ENCODE data around the gene BICD2. TPM values are rescaled to one million over a fixed set of nuclear protein-coding genes. Genes with fewer than 3 reads are reported as not detected.

Gene BICD2
- total RNA-seq, 1 donor from 2014 or later, result 29.4 TPM

DNA sequence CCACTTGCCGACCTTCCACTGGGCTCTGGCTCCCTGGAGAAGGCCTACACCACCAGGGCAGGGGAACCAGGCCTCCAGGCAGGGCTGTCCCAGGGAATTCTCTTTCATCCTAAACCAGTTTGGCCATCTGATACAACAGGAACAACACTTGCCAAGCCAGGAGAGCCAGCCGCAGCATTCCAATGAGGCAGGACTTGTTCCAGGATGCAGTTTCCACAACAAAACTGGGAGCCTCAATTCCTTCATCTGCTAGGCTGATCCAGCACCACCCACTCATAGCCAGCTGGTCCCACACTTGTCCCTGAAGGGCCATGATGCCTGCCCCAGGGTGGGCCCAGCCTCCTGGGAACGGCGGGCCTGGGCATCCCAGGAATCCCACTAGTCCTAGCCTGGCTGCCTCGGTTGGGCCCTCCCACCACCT, 26.0 kb downstream of the BICD2 start:
- intact Hi-C loops (cut with micrococcal nuclease), result no loop called here
- no peak for DNase-seq (ENCODE audit: low spot score)
- Mint-ChIP-seq H3K4me3 (no peak overlapping the region), H3K36me3 (ENCODE audit: low read depth) (no peaks in the 10 kb centered on the region), H3K27ac (no peak overlapping the region), H3K9me3 (no peaks in the 10 kb centered on the region), H3K4me1 (ENCODE audit: low read depth) (peaks cover 34% of the 10 kb centered on the region), H3K27me3 (ENCODE audit: insufficient read depth) (no peaks in the 10 kb centered on the region)

DNA sequence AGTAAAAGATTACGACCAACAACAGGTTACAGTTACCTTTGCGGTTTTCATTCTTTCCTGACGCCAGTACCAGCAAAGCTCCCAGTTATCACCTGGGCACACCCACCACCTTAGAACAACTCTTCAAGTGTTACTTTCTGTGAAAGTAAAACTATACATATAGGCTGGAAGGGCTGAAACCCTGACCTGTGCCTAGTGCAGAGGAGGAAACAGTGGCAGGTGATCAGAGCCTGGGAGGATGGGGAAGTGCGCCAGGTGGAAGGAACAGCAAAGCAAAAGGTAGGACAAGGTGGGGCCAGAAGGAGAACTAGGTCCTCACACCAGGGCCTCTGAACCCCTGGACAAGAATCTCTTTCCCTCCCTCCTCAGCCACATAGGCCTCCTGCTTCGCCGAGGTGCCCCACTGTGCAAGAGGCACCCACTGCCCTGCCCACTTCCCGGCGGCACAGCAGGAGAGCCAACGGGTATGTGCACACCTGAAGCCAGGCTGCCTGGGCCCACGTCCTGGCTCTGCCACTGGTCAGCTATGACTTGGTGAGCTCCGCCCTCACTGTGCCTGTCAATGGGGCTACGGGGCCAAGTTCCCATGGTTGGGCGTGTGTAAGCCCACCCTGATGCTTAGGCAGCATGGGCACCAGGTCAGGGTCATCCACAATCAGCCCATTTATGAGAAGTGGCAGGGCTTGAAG, 26.9 kb downstream of the BICD2 start:
- no peaks in the 10 kb centered on the region for H3K27me3 Mint-ChIP-seq (ENCODE audit: insufficient read depth)
- intact Hi-C loops (cut with micrococcal nuclease), result no loop called here
- no peaks in the 10 kb centered on the region for H3K36me3 Mint-ChIP-seq (ENCODE audit: low read depth)
- no peaks in the 10 kb centered on the region for H3K9me3 Mint-ChIP-seq
- H3K4me3 Mint-ChIP-seq, result no peak overlapping the region
- no peak overlapping the region for H3K27ac Mint-ChIP-seq
- no peak for DNase-seq (ENCODE audit: low spot score)
- peaks cover 31% of the 10 kb centered on the region for H3K4me1 Mint-ChIP-seq (ENCODE audit: low read depth)

- H3K36me3 Mint-ChIP-seq (ENCODE audit: low read depth), result no peaks in the 10 kb centered on the region
- intact Hi-C loops (cut with micrococcal nuclease), result no loop called here
- no peaks in the 10 kb centered on the region for H3K9me3 Mint-ChIP-seq
- no peak for DNase-seq (ENCODE audit: low spot score)
- H3K4me1 Mint-ChIP-seq (ENCODE audit: low read depth), result peaks cover 31% of the 10 kb centered on the region
- H3K27ac Mint-ChIP-seq, result no peak overlapping the region
- H3K4me3 Mint-ChIP-seq, result no peak overlapping the region
- H3K27me3 Mint-ChIP-seq (ENCODE audit: insufficient read depth), result no peaks in the 10 kb centered on the region
These were observed 27.4 kb downstream of the BICD2 start for GRCh38 chr9:92737216-92737606.

GRCh38 chr9:92736563-92737215, 27.9 kb downstream of the BICD2 start:
- Mint-ChIP-seq H3K27ac (no peak overlapping the region), H3K4me3 (no peak overlapping the region), H3K27me3 (ENCODE audit: insufficient read depth) (no peaks in the 10 kb centered on the region), H3K4me1 (ENCODE audit: low read depth) (peaks cover 36% of the 10 kb centered on the region), H3K36me3 (ENCODE audit: low read depth) (no peaks in the 10 kb centered on the region), H3K9me3 (no peaks in the 10 kb centered on the region)
- DNase-seq (ENCODE audit: low spot score), result no peak
- intact Hi-C loops (cut with micrococcal nuclease), result no loop called here

- Mint-ChIP-seq H3K27ac (no peak overlapping the region), H3K4me1 (ENCODE audit: low read depth) (peaks cover 37% of the 10 kb centered on the region), H3K4me3 (no peak overlapping the region), H3K27me3 (ENCODE audit: insufficient read depth) (no peaks in the 10 kb centered on the region), H3K36me3 (ENCODE audit: low read depth) (no peaks in the 10 kb centered on the region), H3K9me3 (no peaks in the 10 kb centered on the region)
- no peak for DNase-seq (ENCODE audit: low spot score)
- intact Hi-C loops (cut with micrococcal nuclease), result no loop called here
These were observed 28.7 kb downstream of the BICD2 start for GRCh38 chr9:92735636-92736562.

GRCh38 chr9:92734931-92735635, 29.6 kb downstream of the BICD2 start:
- H3K9me3 Mint-ChIP-seq, result no peaks in the 10 kb centered on the region
- no peak for DNase-seq (ENCODE audit: low spot score)
- no peaks in the 10 kb centered on the region for H3K36me3 Mint-ChIP-seq (ENCODE audit: low read depth)
- H3K27me3 Mint-ChIP-seq (ENCODE audit: insufficient read depth), result no peaks in the 10 kb centered on the region
- intact Hi-C loops (cut with micrococcal nuclease), result no loop called here
- H3K4me1 Mint-ChIP-seq (ENCODE audit: low read depth), result peaks cover 32% of the 10 kb centered on the region
- H3K4me3 Mint-ChIP-seq, result no peak overlapping the region
- no peak overlapping the region for H3K27ac Mint-ChIP-seq

DNA sequence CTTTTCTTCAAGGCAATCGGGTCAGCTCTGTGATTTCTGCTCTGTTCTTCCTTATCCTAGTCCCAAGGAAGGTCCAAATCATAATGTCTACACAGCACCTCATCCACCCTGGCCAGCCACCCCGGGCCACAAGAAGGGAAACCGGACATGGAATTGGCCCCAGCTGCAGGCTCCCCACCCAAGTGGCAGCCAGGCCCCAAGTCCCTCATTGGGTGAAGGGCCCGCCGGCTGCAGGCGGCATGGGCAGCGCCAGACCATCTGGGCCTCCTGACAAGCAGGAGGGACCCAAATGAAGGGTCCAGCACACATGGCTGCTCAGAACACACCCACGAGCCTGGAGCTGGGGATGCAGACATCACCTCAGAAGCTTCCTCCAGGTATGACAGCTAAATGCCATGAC, 33.7 kb downstream of the BICD2 start:
- no peaks in the 10 kb centered on the region for H3K9me3 Mint-ChIP-seq
- H3K27ac Mint-ChIP-seq, result no peak overlapping the region
- H3K27me3 Mint-ChIP-seq (ENCODE audit: insufficient read depth), result no peaks in the 10 kb centered on the region
- peaks cover 2% of the 10 kb centered on the region for H3K36me3 Mint-ChIP-seq (ENCODE audit: low read depth)
- no peak for DNase-seq (ENCODE audit: low spot score)
- H3K4me1 Mint-ChIP-seq (ENCODE audit: low read depth), result peaks cover 21% of the 10 kb centered on the region
- intact Hi-C loops (cut with micrococcal nuclease), result no loop called here
- H3K4me3 Mint-ChIP-seq, result no peak overlapping the region

GRCh38 chr9:92729735-92730155, 34.9 kb downstream of the BICD2 start:
- DNase-seq (ENCODE audit: low spot score), result no peak
- H3K27me3 Mint-ChIP-seq (ENCODE audit: insufficient read depth), result no peaks in the 10 kb centered on the region
- no peaks in the 10 kb centered on the region for H3K9me3 Mint-ChIP-seq
- no peak overlapping the region for H3K4me3 Mint-ChIP-seq
- no peak overlapping the region for H3K27ac Mint-ChIP-seq
- intact Hi-C loops (cut with micrococcal nuclease), result no loop called here
- H3K36me3 Mint-ChIP-seq (ENCODE audit: low read depth), result peaks cover 2% of the 10 kb centered on the region
- H3K4me1 Mint-ChIP-seq (ENCODE audit: low read depth), result peaks cover 20% of the 10 kb centered on the region

GRCh38 chr9:92728831-92729734, 35.5 kb downstream of the BICD2 start:
- DNase-seq (ENCODE audit: low spot score), result no peak

DNA sequence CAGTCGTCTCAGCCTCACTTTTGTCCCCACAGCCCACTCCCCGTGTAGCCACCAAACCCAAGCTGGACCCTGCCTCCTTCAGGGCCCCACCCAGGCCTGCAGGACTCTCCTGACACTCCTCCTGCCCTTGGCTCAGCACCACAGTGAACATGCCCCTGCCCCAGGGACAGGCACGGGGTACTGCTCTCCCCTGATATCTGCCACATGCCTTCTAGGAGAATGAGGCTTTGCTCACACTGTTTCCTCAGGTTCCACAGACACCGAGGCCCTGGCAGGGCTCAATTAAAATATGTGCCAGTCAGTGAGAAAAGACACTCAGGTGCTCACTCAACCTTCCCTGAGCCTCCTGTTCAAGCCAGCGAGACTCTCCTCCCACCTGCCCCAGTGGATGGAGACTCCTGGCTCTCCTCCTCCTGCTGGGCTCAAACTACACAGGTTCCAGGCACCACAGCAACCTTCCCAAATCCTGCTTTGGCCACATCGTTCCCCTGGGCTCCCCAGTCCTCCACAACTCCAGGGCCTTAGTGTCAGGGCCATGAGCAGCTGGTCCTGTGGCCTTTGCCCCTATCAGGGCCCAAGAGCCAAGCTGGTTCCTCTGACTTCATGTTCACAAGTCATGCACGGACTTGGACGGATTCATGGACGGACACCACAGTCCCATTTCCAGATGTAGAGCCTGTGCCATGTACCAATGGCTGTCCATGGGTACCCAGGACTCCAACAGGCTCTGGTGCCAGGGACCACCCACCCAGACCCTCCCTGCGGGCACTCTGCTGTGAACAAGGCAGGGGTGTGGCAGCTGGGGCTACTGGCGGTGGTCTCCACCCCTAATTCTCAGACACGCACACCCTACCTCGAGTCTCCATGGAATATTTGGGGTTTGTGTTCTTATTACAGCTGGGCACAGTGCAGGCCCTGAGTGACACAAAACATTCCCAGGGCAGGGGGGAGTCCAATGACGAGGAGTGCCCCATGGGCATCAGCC, 36.6 kb downstream of the BICD2 start:
- DNase-seq (ENCODE audit: low spot score), result no peak
- Mint-ChIP-seq H3K9me3 (no peaks in the 10 kb centered on the region), H3K4me1 (ENCODE audit: low read depth) (peaks cover 20% of the 10 kb centered on the region), H3K36me3 (ENCODE audit: low read depth) (peaks cover 2% of the 10 kb centered on the region), H3K27me3 (ENCODE audit: insufficient read depth) (no peaks in the 10 kb centered on the region), H3K4me3 (peak overlapping the region; percentile 21), H3K27ac (no peak overlapping the region)
- intact Hi-C loops (cut with micrococcal nuclease), result no loop called here

More at GRCh38 chr9:92728831-92729734, 35.5 kb downstream of the BICD2 start:
- Mint-ChIP-seq H3K4me1 (ENCODE audit: low read depth) (peaks cover 20% of the 10 kb centered on the region), H3K27me3 (ENCODE audit: insufficient read depth) (no peaks in the 10 kb centered on the region), H3K36me3 (ENCODE audit: low read depth) (peaks cover 2% of the 10 kb centered on the region), H3K27ac (no peak overlapping the region), H3K4me3 (no peak overlapping the region), H3K9me3 (no peaks in the 10 kb centered on the region)
- intact Hi-C loops (cut with micrococcal nuclease), result no loop called here

All from activated T-helper 1 cell treated with anti-CD3 and anti-CD28 coated beads, Interleukin-12 subunit alpha, Interleukin-12 subunit beta, Interleukin-2, Interleukin-4 antibody, amounts not matched to agents 30 ng/mL and 10 ng/mL and 1 ng/mL, durations not matched to agents 14 hours and 24 hours and 36 hours (primary cell).